ENCODE data around the gene USP6NL.
"Not testable (repeated sequence)": the region's sequence is repeated elsewhere in the genome, so short reads cannot be mapped to it uniquely, and the experiment has no call there.

USP6NL gene

GRCh38 chr10:11441151-11441535 lies 170.3 kb downstream of the USP6NL start:
- no peak for DNase-seq

GRCh38 chr10:11440250-11441150 lies 170.9 kb downstream of the USP6NL start:
- no peak for DNase-seq

GRCh38 chr10:11439523-11440053 lies 171.9 kb downstream of the USP6NL start:
- DNase-seq = no peak

GRCh38 chr10:11437391-11438142 lies 173.9 kb downstream of the USP6NL start:
- DNase-seq = no peak

GRCh38 chr10:11436445-11436844 lies 175.0 kb downstream of the USP6NL start:
- not testable (repeated sequence) for DNase-seq

GRCh38 chr10:11435581-11435981 lies 175.9 kb downstream of the USP6NL start:
- DNase-seq = no peak

GRCh38 chr10:11434324-11434723 lies 177.1 kb downstream of the USP6NL start:
- DNase-seq = no peak

- DNase-seq = no peak
These were observed 177.8 kb downstream of the USP6NL start for GRCh38 chr10:11433657-11434056.

- DNase-seq = no peak
These were observed 180.3 kb downstream of the USP6NL start for GRCh38 chr10:11431216-11431555.

GRCh38 chr10:11430421-11431215 lies 180.8 kb downstream of the USP6NL start:
- no peak for DNase-seq

- no peak for DNase-seq
These were observed 181.9 kb downstream of the USP6NL start for GRCh38 chr10:11429439-11430052.

GRCh38 chr10:11425676-11426075 lies 185.8 kb downstream of the USP6NL start:
- DNase-seq = no peak

- peak; percentile 63 for DNase-seq
These were observed 186.2 kb downstream of the USP6NL start for GRCh38 chr10:11425296-11425610.

- peak; percentile 53 for DNase-seq
These were observed 186.8 kb downstream of the USP6NL start for GRCh38 chr10:11424456-11425295.

GRCh38 chr10:11416974-11417373 lies 194.5 kb downstream of the USP6NL start:
- DNase-seq = no peak

- DNase-seq = no peak
These were observed 196.4 kb downstream of the USP6NL start for GRCh38 chr10:11415095-11415494.

- DNase-seq = no peak
These were observed 197.0 kb downstream of the USP6NL start for GRCh38 chr10:11414314-11415038.

GRCh38 chr10:11411926-11412545 lies 199.4 kb downstream of the USP6NL start:
- DNase-seq = no peak

- no peak for DNase-seq
These were observed 202.1 kb downstream of the USP6NL start for GRCh38 chr10:11409357-11409756.

- DNase-seq = no peak
These were observed 203.5 kb downstream of the USP6NL start for GRCh38 chr10:11407939-11408338.

- no peak for DNase-seq
These were observed 204.7 kb downstream of the USP6NL start for GRCh38 chr10:11406746-11407145.

Measured in NCI-H748 treated with DMSO at 0.1 percent for 48 hours (cell line).